GM19035 (cell line): Measurements from ENCODE around the gene RASL10B.
"Not testable (repeated sequence)": the region's sequence is repeated elsewhere in the genome, so short reads cannot be mapped to it uniquely, and the experiment has no call there.

Experiments
- ATAC-seq: cut with Tn5 transposase; IDR thresholded peaks from one replicate; pipeline ENCODE4 v1.9.1; 2021; ENCODE audit not compliant: unreplicated experiment

RASL10B gene

GRCh38 chr17:35740997-35741931, 9.8 kb downstream of the RASL10B start:
- ATAC-seq, result no peak

- no peak for ATAC-seq
These were observed 11.1 kb downstream of the RASL10B start for GRCh38 chr17:35742496-35742895.

- no peak for ATAC-seq
These were observed 11.5 kb downstream of the RASL10B start for GRCh38 chr17:35742896-35743477.

- no peak for ATAC-seq
These were observed 12.3 kb downstream of the RASL10B start for GRCh38 chr17:35743626-35744328.

- no peak for ATAC-seq
These were observed 13.4 kb downstream of the RASL10B start for GRCh38 chr17:35744830-35745229.

- no peak for ATAC-seq
These were observed 13.8 kb downstream of the RASL10B start for GRCh38 chr17:35745246-35745645.

- ATAC-seq, result no peak
These were observed 14.4 kb downstream of the RASL10B start for GRCh38 chr17:35745749-35746320.

GRCh38 chr17:35747540-35748017, 16.1 kb downstream of the RASL10B start:
- no peak for ATAC-seq

GRCh38 chr17:35748341-35748841, 17.0 kb downstream of the RASL10B start:
- no peak for ATAC-seq

GRCh38 chr17:35748979-35749378, 17.5 kb downstream of the RASL10B start:
- no peak for ATAC-seq

GRCh38 chr17:35749560-35750412, 18.3 kb downstream of the RASL10B start:
- ATAC-seq, result no peak

GRCh38 chr17:35750526-35751395, 19.3 kb downstream of the RASL10B start:
- ATAC-seq, result no peak

GRCh38 chr17:35751541-35751940, 20.1 kb downstream of the RASL10B start:
- not testable (repeated sequence) for ATAC-seq

- no peak for ATAC-seq
These were observed 21.0 kb downstream of the RASL10B start for GRCh38 chr17:35752471-35752870.

- ATAC-seq, result no peak
These were observed 21.7 kb downstream of the RASL10B start, which contains the start of gene GAS2L2 for GRCh38 chr17:35752945-35753764. Gene GAS2L2, minus strand, starts transcription at chr17:35753239. Its CDS starts 389 bp downstream, at chr17:35752850.

GRCh38 chr17:35757243-35757642, 25.8 kb downstream of the RASL10B start:
- no peak for ATAC-seq

GRCh38 chr17:35760587-35760986, 29.1 kb downstream of the RASL10B start, which contains the start of gene C17orf50:
Gene C17orf50, plus strand, starts transcription at chr17:35760887. Its CDS starts 55 bp downstream, at chr17:35760942.
- ATAC-seq, result no peak

- no peak for ATAC-seq
These were observed 30.2 kb downstream of the RASL10B start for GRCh38 chr17:35761601-35762000.
